NCI-H2196 treated with DMSO at 0.1 percent for 48 hours (cell line): ENCODE results near the gene HNRNPK.

Source experiments
- DNase-seq: peaks from one replicate; lab custom pipeline; 2025; ENCODE audit not compliant: unreplicated experiment; lab: John Stamatoyannopoulos, UW

The HNRNPK gene

DNA sequence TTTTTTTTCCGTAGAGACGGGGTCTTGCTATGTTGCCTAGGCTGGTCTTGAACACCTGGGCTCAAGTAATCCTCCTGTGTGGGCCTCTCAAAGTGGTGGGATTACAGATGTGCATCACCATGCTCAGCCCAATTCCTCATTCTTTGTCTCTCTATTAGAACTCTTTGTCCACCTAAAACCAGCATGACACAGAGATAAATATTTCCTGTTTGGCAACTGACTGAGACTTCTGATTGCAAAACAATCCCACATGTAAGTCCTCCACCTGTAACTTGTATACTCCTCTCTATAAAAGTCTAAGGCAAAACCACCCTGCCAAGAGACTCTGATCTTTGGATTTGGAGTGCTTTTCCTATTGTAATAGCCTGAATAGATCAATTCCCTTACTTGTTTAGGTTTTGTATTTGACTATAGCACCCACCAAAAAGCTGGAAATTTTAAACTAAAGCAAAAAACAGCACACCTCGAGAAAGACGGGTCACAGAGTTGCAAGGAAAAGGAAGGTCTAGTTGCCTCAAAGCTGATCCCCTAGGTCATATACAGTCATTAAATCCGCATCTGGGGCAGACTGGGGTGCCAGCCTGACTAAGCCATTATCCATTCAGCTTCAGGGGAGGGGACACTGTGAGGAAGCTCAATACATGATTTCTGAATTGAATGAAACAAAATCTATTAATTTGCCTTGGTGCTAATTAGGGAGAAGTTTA is 45.3 kb downstream of the HNRNPK start:
- DNase-seq: no peak

DNA sequence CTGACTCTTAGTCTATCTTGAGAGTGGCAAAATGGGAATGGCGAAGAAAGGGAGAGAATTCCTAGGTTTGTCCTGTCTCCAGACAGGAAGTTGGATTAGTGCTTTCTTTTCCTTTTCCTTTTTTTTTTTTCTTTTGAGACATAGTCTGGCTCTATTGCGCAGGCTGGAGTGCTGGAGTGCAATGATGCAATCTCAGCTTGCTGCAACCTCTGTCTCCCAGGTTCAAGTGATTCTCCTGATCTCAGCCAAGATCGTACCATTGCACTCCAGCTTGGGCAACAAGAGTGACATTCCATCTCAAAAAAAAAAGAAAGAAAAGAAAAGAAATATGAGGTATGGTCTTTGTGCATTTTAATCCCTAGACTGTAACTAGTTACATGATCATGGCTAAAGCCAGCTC is 46.2 kb downstream of the HNRNPK start:
- no peak for DNase-seq

DNA sequence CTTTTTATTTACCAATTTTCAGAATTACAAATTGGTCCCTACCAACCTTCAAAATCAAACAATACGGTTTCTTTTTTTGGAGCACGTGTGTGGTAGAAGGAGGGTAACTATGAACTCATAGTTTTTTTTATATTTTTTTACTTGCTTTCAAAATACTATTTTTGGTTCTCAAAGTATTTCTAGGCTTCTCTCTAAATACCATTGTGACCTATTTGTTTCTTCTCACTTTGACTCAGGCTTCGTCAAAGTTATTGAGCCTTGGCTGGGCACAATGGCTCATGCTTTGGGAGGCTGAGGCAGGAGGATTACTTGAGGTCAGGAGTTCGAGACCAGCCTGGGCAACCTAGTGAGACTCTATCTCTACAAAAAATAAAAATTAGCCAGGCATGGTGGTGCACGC is 47.2 kb downstream of the HNRNPK start:
- no peak for DNase-seq

DNA sequence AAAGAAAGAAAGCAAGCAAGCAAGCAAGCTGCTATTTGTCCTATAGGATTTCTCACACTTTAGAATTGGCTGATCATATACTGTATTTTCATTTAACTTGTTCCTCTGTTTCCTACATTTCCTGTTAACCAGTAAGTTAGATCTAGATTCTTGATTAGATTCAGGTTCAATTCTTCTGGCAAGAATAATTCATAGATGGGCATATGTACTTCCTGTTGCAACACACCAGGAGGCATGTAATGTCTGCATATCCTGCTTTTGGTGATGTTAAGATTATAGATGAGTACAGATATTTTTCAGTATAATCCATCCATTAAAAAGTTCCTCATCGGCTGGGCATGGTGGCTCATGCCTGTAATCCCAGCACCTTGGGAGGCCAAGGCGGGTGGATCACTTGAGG is 48.0 kb downstream of the HNRNPK start:
- no peak for DNase-seq

DNA sequence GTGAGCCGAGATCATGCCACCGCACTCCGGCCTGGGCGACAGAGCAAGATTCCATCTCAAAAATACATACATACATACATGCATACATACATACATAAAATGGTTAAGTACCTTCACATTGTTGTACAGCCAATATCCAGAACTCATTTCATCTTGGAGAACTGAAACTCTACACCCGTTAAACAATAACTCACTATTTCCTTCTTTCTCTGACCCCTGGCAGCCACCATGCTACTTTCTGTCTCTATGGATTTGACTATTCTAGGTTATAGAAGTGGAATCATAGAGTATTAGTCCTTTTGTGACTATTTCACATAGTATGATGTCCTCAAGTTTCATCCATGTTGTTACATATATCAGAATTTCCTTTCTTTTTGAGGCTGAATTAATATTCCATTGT is 49.1 kb downstream of the HNRNPK start:
- no peak for DNase-seq

DNA sequence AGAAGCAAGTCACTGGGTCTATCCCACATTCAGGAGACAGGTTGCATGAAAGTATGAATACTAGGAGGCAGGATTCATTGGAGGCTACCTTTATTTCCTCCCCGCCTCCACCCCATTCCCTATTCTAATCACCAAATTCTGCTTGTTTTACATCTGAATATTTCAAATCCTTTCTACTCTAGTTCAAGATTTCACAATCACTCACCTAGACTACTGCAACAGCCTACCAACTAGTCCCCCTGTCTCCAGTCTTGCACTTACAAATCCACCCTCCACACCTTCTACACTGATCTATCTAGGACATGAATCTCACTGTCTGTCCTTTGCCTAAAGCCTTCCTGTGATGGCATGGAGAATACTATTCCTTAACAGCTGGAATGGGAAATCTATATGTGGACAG is 52.4 kb downstream of the HNRNPK start:
- no peak for DNase-seq

DNA sequence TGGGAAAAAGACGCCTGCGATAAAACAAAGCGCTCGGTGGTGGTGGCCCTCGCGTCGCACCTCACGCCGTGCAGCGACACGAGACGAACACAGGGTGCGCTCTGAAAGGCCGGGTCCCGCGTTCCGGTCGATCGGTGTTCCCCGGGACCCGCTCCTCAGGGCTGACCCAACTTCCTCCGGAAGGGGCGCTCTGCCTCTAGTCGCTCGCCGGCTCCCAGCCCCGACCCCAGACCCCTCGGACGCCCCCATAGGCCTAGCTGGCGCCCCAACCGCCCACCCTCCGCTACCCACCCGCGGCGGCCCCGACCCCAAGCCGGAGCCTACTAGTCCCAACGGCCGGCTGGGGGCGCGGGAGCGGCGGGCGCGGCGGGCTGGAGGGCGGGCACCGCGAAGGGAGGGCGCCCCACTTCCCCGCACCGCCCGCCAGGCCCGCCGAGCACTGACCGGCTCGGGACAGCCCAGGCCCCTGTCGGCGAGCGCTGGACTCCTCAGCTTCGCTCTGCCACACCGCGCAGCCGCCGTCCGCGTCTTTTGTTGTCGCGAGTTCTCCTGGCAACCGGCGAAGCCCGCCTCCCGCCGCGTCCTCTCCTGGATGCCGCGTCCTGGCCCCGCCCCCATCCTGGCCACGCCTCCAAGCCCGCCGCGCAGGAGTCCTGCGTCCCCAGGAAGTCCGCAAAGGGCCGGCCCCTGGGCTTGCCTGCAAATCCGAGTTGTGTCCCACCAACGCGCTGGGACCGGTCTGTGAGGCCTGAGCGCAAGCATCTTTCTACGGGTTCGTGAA is 58.9 kb downstream of the HNRNPK start, which contains the start of gene KIF27:
TSS of gene KIF27 (minus strand) at position 506 of the 781 bp plus-strand sequence. CDS start 5,841 bp downstream, outside the sequence.
- DNase-seq: peak; percentile 88

DNA sequence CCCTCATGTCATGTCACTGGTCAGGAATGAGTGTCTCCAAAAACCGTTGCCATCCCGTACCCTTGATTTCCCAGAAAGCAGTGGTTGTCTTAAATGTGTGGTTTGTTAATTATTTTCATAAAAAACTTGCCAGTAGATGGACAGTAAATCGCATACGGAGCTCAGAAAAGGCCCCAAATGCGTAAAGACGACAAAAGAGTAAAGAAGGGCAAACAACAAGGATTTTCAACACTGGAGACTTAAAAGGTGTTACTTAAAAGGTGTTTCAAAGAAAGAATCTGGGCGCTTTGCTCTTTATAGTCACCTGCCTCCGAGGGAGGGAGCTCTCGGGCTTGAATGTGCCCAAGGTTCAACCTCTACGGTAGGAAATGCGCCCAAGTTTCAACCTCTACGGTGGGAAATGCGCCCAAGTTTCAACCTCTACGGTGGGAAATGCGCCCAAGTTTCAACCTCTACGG is 59.5 kb downstream of the HNRNPK start:
- DNase-seq: peak; percentile 59

DNA sequence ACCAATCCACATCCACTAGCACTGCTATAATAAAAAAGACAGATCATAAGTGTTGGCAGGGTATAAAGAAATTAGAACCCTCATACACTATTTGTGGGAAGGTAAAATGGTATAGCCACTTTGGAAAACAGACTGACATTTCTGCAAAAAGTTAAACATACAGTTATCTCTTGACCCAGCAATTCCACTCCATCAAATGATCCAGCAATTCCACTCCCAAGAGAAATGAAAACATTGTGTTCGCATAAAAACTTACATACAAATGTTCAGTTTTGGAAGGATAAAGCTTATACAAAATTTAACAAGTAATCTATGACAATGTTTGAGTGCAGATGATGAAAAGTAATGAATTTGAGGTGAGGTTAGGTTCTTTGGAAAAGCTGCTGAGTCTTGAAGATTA is 60.9 kb downstream of the HNRNPK start:
- DNase-seq: no peak
